K562 (cell line): Measurements from ENCODE around the gene PHTF1. TPM values are rescaled to one million over a fixed set of nuclear protein-coding genes. Genes with fewer than 3 reads are reported as not detected.

Experiments used
- BRCA1 ChIP-seq, 2 experiments: fragments of 450-650 bp in 1 of 2; sonication (generic) in 1 of 2; formaldehyde crosslinking in 1 of 2; IDR thresholded peaks; 2 replicates each; pipeline versions ENCODE4 v1.5.0 to v1.6.1; 2017 to 2020; ENCODE audit warnings: mild to moderate bottlenecking in 1 of 2, missing genetic modification reagents in 1 of 2
- BRF2 ChIP-seq: IDR thresholded peaks from 3 replicates; pipeline ENCODE4 v1.6.1; 2011; ENCODE audit warnings: borderline replicate concordance, mild to moderate bottlenecking; ENCODE audit not compliant: insufficient read length, insufficient read depth
- CBFB ChIP-seq: sonication (generic); formaldehyde crosslinking; IDR thresholded peaks from 2 replicates; pipeline ENCODE4 v1.4.0; 2020; ENCODE audit warnings: mild to moderate bottlenecking, missing genetic modification reagents
- CREB3L1 ChIP-seq: fragments of 450-650 bp; IDR thresholded peaks from 2 replicates; pipeline ENCODE4 v1.6.1; 2014; ENCODE audit warnings: low read depth, mild to moderate bottlenecking, moderate library complexity, borderline replicate concordance
- CTCF ChIP-seq, 3 experiments: IDR thresholded peaks in 2 of 3; conservative IDR thresholded peaks in 1 of 3; 2 replicates each; pipeline ENCODE4 v1.5.1; 2011 to 2012; ENCODE audit warnings: low read length in 3 of 3, mild to moderate bottlenecking in 3 of 3, control low read depth in 2 of 3, improper control_type of control experiment in 1 of 3, inconsistent platforms in 1 of 3, low read depth in 1 of 3, mixed read lengths in 1 of 3, moderate library complexity in 1 of 3; ENCODE audit not compliant: insufficient read depth in 2 of 3
- FOXJ3 ChIP-seq: sonication (generic); formaldehyde crosslinking; IDR thresholded peaks from 2 replicates; pipeline ENCODE4 v1.4.0; 2020; ENCODE audit warnings: mild to moderate bottlenecking, missing genetic modification reagents
- HDAC6 ChIP-seq: IDR thresholded peaks from 2 replicates; pipeline ENCODE4 v1.6.1; 2012; ENCODE audit warnings: low read depth, mild to moderate bottlenecking, control low read depth, inconsistent platforms, low read length, moderate library complexity
- HMG20B ChIP-seq: fragments of 250-450 bp; sonication (Bioruptor Pico); IDR thresholded peaks from 2 replicates; pipeline ENCODE4 v1.5.0; 2021; ENCODE audit warnings: mild to moderate bottlenecking
- ILF3 ChIP-seq: fragments of 450-650 bp; IDR thresholded peaks from 2 replicates; pipeline ENCODE4 v1.6.1; 2018; ENCODE audit warnings: antibody characterized with exemption, mild to moderate bottlenecking, moderate library complexity, borderline replicate concordance
- KDM1A ChIP-seq, 2 experiments: fragments of 450-650 bp; IDR thresholded peaks; 2 replicates each; pipeline ENCODE4 v1.6.1; 2016; ENCODE audit warnings: mild to moderate bottlenecking in 2 of 2
- SAFB ChIP-seq: fragments of 200-400 bp; formaldehyde crosslinking; IDR thresholded peaks from 2 replicates; pipeline ENCODE4 v1.6.1; 2017; ENCODE audit warnings: low read depth, low read length, borderline replicate concordance
- SETDB1 ChIP-seq: IDR thresholded peaks from one replicate; pipeline ENCODE4 v1.6.1; 2012; ENCODE audit warnings: low read length, control low read depth, inconsistent platforms
- SFPQ ChIP-seq: fragments of 200-400 bp; formaldehyde crosslinking; IDR thresholded peaks from 2 replicates; pipeline ENCODE4 v1.6.1; 2017; ENCODE audit warnings: mild to moderate bottlenecking, low read depth, low read length, moderate library complexity
- SIN3B ChIP-seq: fragments of 450-650 bp; IDR thresholded peaks from 2 replicates; pipeline ENCODE4 v1.6.1; 2017; ENCODE audit warnings: low read depth, mild to moderate bottlenecking, moderate library complexity
- TCF7 ChIP-seq: sonication (generic); IDR thresholded peaks from 2 replicates; pipeline ENCODE4 v1.6.1; 2016; ENCODE audit warnings: antibody characterized with exemption, borderline replicate concordance
- TCF7L2 ChIP-seq: fragments of 150-350 bp; IDR thresholded peaks from 2 replicates; pipeline ENCODE4 v1.6.1; 2016; ENCODE audit warnings: low read depth, mild to moderate bottlenecking, low read length, moderate library complexity
- THAP7 ChIP-seq: fragments of 250-450 bp; sonication (Bioruptor Pico); IDR thresholded peaks from 2 replicates; pipeline ENCODE4 v1.5.0; 2021
- ZNF324 ChIP-seq: fragments of 250-450 bp; sonication (Bioruptor Pico); IDR thresholded peaks from 2 replicates; pipeline ENCODE4 v1.4.0; 2020; ENCODE audit warnings: mild to moderate bottlenecking
- ZNF384 ChIP-seq: IDR thresholded peaks from 2 replicates; pipeline ENCODE4 v1.6.1; 2012; ENCODE audit warnings: low read depth, low read length, improper control_type of control experiment
- ZNF507 ChIP-seq: conservative IDR thresholded peaks from 2 replicates; pipeline ENCODE4 v1.6.1; 2017; ENCODE audit warnings: missing genetic modification characterization, missing compliant biosample characterization
- ZNF586 ChIP-seq: fragments of 450-650 bp; formaldehyde crosslinking; conservative IDR thresholded peaks from 2 replicates; pipeline ENCODE4 v1.4.0; 2020; ENCODE audit warnings: mild to moderate bottlenecking, moderate library complexity
- polyA plus RNA-seq, 8 experiments: library from polyadenylated mRNA; depleted of rRNA in 4 of 8; stranded (reverse) in 5 of 8; unstranded in 3 of 8; fragments of >200 nt; fragmentation: Nextera tagmentation in 2 of 8; fragmentation: Illumina TruSeq in 1 of 8; extraction: Ambion mirVana in 2 of 8; extraction: Trizol in 1 of 8; gene quantifications; 2 replicates each; pipeline versions ENCODE4 v1.2.1 to v1.2.3, GENCODE V29; 2011 to 2014; ENCODE audit warnings: inconsistent platforms in 1 of 8, missing spikeins in 1 of 8
- total RNA-seq, 7 experiments: library from RNA; depleted of rRNA in 6 of 7; stranded (reverse); fragments of >200 nt in 6 of 7; fragmentation: Illumina TruSeq in 2 of 7; extraction: Trizol in 2 of 7; gene quantifications; 2 replicates each; pipeline versions ENCODE4 v1.2.1 to v1.2.3, GENCODE V29; 2011 to 2021; ENCODE audit warnings: low replicate concordance in 1 of 7

Gene PHTF1
- total and polyA plus RNA-seq, 9 of the 15 experiments (the other 6 are each of a cell fraction or from before 2014, with no cell fraction given): 8.4 to 36.2 (median 23.0) TPM

- no peak for TF ChIP-seq CBFB
- no peak for TF ChIP-seq BRCA1 (IDR thresholded peaks at IDR 0.05)
- no peak for TF ChIP-seq BRCA1 (CRISPR knock-in tag; IDR thresholded peaks at IDR 0.05)
- no peak for TF ChIP-seq TCF7L2
- TF ChIP-seq SIN3B: no peak
- TF ChIP-seq ZNF507 (tag): no peak
- TF ChIP-seq HDAC6: no peak
- TF ChIP-seq THAP7 (CRISPR knock-in tag): no peak
- TF ChIP-seq TCF7: no peak
- no peak for TF ChIP-seq SFPQ
- no peak for TF ChIP-seq CREB3L1
- TF ChIP-seq BRF2: no peak
- TF ChIP-seq FOXJ3 (CRISPR knock-in tag): no peak
- no peak for TF ChIP-seq SAFB
- no peak for TF ChIP-seq SETDB1
- TF ChIP-seq ZNF324 (CRISPR knock-in tag): no peak
- peak; percentile 64 to 78; a peak in 3 of 4 replicates for TF ChIP-seq KDM1A (IDR thresholded peaks at IDR 0.05)
- TF ChIP-seq ZNF384: peak; percentile 99
- TF ChIP-seq ZNF586 (CRISPR knock-in tag): no peak
- TF ChIP-seq HMG20B (CRISPR knock-in tag): no peak
- no peak for TF ChIP-seq ILF3
- TF ChIP-seq CTCF (IDR thresholded peaks at IDR 0.05 in 2 of 3, conservative IDR thresholded peaks at IDR 0.05 in 1 of 3; ENCODE audit: insufficient read depth in 2 of 3, low read depth in 1 of 3, low read length in 3 of 3): no peak; a peak in 1 of 6 replicates
Measured at GRCh38 chr1:113804421-113805255, 45.4 kb upstream of the PHTF1 start (continued).
